ENCODE measurements around the gene CDH5. TPM values are rescaled to one million over a fixed set of nuclear protein-coding genes. Genes with fewer than 3 reads are reported as not detected.

The CDH5 gene
- total and polyA plus RNA-seq, 2 of the 13 experiments (the other 11 are each of a cell fraction or from before 2014, with no cell fraction given): 0.71 to 1.1 TPM

GRCh38 chr16:66325717-66326376, 40.6 kb upstream of the CDH5 start:
- POLR2A ChIA-PET: no interaction called here

More at GRCh38 chr16:66325717-66326376, 40.6 kb upstream of the CDH5 start:
- H3K4me3 ChIP-seq (replicated peaks in 1 of 3; ENCODE audit: insufficient read depth in 1 of 3, low read depth in 2 of 3, low read length in 3 of 3): no peak overlapping the region
- BruUV-seq (replicated peaks): no TSS peak
- CTCF ChIA-PET (ENCODE audit: low intra/inter-chr PET ratio, low total read pairs): interaction anchor here (1.4 kb wide), 1 partner anchor 19 kb away, joined by 4 read pairs; no protein-coding TSS in a partner anchor
- FAIRE-seq (no peak), DNase-seq (ENCODE audit: low spot score) (no peak), ATAC-seq (no peak)
- peaks cover 25% of the 10 kb centered on the region for H3K4me1 ChIP-seq (ENCODE audit: insufficient read depth, low read length)
- no peaks in the 10 kb centered on the region for H3K36me3 ChIP-seq (replicated peaks in 1 of 2; ENCODE audit: control insufficient read depth in 1 of 2, insufficient read depth in 2 of 2, low read length in 2 of 2)
- H2AFZ ChIP-seq (ENCODE audit: low read length): no peak overlapping the region
- TF ChIP-seq, protein P1, sequence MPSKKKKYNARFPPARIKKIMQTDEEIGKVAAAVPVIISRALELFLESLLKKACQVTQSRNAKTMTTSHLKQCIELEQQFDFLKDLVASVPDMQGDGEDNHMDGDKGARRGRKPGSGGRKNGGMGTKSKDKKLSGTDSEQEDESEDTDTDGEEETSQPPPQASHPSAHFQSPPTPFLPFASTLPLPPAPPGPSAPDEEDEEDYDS (CRISPR knock-in tag; IDR thresholded peaks at IDR 0.05): no peak
- TF ChIP-seq, protein P2, sequence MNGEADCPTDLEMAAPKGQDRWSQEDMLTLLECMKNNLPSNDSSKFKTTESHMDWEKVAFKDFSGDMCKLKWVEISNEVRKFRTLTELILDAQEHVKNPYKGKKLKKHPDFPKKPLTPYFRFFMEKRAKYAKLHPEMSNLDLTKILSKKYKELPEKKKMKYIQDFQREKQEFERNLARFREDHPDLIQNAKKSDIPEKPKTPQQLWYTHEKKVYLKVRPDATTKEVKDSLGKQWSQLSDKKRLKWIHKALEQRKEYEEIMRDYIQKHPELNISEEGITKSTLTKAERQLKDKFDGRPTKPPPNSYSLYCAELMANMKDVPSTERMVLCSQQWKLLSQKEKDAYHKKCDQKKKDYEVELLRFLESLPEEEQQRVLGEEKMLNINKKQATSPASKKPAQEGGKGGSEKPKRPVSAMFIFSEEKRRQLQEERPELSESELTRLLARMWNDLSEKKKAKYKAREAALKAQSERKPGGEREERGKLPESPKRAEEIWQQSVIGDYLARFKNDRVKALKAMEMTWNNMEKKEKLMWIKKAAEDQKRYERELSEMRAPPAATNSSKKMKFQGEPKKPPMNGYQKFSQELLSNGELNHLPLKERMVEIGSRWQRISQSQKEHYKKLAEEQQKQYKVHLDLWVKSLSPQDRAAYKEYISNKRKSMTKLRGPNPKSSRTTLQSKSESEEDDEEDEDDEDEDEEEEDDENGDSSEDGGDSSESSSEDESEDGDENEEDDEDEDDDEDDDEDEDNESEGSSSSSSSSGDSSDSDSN (CRISPR knock-in tag; IDR thresholded peaks at IDR 0.05): 0 out of 2 replicates have a peak, but pooled peaks have one; percentile 2
- no peak for TF ChIP-seq ZNF331 (CRISPR knock-in tag; IDR thresholded peaks at IDR 0.05)
- no peak overlapping the region for H3K9ac ChIP-seq (ENCODE audit: insufficient read depth, low read depth, low read length)
- H3K27ac ChIP-seq (ENCODE audit: extremely low read length, insufficient read depth, low read length): no peak overlapping the region
- no peaks in the 10 kb centered on the region for H3K79me2 ChIP-seq (ENCODE audit: insufficient read depth, low read length)
- WGBS (ENCODE audit: low lambda C conversion rate): 72% methylated on average over 5 of the region's 8 CpGs
- in situ Hi-C loops (cut with HindIII; ENCODE audit: extremely low pct_ligation_motif_present, low pct_unique_long_range_greater_than_20kb) (no loop called here), intact Hi-C loops (cut with micrococcal nuclease; ENCODE audit: unreplicated experiment) (no loop called here)
- no peak overlapping the region for H3K4me2 ChIP-seq (ENCODE audit: low read depth, low read length)
- peaks cover 7 to 30% of the 10 kb centered on the region in 2 experiments; a peak in 4 of 5 replicates for H3K27me3 ChIP-seq (ENCODE audit: control insufficient read depth in 1 of 2, insufficient read depth in 2 of 2, low read length in 2 of 2)
- H4K20me1 ChIP-seq (ENCODE audit: insufficient read depth, low read length): peaks cover 3% of the 10 kb centered on the region; the same call in 1 of the 2 replicates
- no peaks in the 10 kb centered on the region for H3K9me3 ChIP-seq (ENCODE audit: low read length)

All from HepG2 (cell line).